NCI-H460 (cell line): ENCODE results near the gene ANKRD12. TPM values are rescaled to one million over a fixed set of nuclear protein-coding genes. Genes with fewer than 3 reads are reported as not detected.

ENCODE experiments used
- DNase-seq: peaks from one replicate; pipeline ENCODE4 v3.0.0-alpha.2; 2016; ENCODE audit warnings: low read depth; ENCODE audit errors: extremely low read depth
- total RNA-seq: library from RNA; depleted of rRNA; stranded (reverse); fragments of >200 nt; shearing (Covaris generic); gene quantifications from 2 replicates; pipeline ENCODE4 v1.2.3, GENCODE V29; 2014

ANKRD12 gene
- total RNA-seq, 1 experiment from 2014 or later, result 9.1 TPM

DNA sequence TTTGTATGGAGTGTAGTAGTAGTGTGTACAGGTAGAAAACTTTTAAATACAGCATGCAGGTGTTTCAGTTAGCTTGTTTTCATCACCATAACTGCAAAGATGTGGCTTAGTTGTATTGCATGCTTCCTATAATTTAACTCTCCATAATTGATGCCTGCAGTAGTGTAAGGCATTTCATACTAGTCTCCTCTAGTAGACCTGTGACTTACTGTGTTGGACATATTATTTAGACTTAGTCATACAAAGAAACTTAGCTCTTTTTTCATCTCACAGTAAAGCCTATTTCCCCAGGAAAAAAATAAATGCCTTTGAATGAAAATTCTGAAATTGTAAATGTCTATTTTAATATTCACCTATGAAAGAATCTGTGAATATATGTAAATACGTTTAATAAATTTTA is 145.2 kb downstream of the ANKRD12 start:
- no peak for DNase-seq

- no peak for DNase-seq
Observed at GRCh38 chr18:9283791-9284190, 147.2 kb downstream of the ANKRD12 start.

- DNase-seq, result no peak
Observed at GRCh38 chr18:9285604-9286003, 149.0 kb downstream of the ANKRD12 start.

GRCh38 chr18:9287036-9287435 is 150.5 kb downstream of the ANKRD12 start:
- DNase-seq, result no peak

- DNase-seq, result no peak
Observed at GRCh38 chr18:9289698-9290097, 153.1 kb downstream of the ANKRD12 start.

DNA sequence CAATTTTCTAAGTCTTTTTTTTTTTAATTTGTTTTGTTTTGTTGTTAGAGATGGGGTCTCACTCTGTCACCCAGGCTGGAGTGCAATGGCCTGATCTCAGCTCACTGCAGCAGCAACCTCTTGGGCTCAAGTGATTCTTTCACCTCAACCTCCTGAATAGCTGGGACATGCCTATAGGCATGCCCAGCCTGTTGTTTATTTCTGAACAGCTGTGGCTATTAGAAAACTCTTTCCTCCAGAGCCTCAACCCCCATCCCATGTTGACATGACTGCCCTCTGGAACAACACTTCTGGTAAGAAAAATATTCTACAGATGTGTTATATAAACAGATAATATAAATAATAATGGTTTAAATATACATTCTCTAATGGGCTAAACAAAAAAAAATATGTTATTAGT is 153.6 kb downstream of the ANKRD12 start:
- DNase-seq, result no peak

- DNase-seq, result no peak
Observed at GRCh38 chr18:9292047-9292446, 155.5 kb downstream of the ANKRD12 start.

- DNase-seq, result no peak
Observed at GRCh38 chr18:9293948-9294347, 157.4 kb downstream of the ANKRD12 start.

- no peak for DNase-seq
Observed at GRCh38 chr18:9296233-9297006, 159.8 kb downstream of the ANKRD12 start.

- no peak for DNase-seq
Observed at GRCh38 chr18:9297007-9297393, 160.4 kb downstream of the ANKRD12 start.

DNA sequence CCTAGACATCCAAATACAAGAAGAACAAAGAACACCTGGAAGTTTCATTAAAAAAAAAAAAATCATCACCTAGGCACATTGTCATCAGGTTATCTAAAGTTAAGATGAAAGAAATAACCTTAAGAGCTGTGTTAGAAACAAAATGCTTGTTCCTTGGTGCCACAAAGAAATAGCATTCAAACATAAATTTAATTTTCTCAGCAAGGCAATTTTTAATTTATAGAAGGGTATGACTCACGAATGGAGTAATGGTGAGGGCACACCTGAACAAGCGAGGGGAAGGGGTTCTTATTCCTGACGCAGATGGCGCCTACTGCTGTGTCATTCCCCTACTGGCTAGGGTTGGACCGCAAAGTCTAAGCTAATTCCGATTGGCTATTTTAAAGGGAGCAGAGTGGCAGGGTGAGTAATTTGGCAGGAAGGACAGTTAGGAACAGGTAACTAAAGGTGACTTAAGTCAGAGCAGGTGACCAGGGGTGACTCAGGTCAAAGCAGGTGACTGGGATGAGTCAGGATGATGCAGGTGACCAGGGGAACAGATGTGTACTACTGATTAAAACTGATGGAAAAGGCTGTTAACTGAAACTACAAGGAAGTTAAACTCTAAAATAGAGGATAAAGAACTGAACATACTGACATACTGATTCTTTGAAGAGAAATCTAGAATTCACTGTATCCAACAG is 167.9 kb downstream of the ANKRD12 start:
- no peak for DNase-seq

- DNase-seq, result no peak
Observed at GRCh38 chr18:9319333-9319732, 182.8 kb downstream of the ANKRD12 start.

DNA sequence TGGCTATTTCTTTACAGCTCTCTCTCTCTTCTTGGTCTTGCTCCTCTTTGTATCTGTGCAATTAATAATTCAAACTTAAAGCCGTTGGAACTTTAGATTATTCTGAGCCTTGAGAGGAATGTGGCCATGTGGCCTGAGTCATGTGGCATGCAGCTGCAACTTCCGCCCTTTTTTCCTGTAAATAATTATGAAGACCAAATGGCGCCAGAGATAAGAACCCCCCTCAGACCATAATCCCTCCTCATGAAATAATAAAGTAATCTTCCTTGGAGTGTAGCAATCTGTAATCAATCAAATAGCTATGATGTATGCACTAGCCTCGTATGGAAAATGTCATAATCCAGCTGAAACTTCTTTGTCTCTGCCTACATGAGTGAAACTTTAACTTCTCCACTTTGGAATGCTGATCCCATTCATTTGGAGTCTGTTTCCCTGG is 184.5 kb downstream of the ANKRD12 start:
- no peak for DNase-seq

DNA sequence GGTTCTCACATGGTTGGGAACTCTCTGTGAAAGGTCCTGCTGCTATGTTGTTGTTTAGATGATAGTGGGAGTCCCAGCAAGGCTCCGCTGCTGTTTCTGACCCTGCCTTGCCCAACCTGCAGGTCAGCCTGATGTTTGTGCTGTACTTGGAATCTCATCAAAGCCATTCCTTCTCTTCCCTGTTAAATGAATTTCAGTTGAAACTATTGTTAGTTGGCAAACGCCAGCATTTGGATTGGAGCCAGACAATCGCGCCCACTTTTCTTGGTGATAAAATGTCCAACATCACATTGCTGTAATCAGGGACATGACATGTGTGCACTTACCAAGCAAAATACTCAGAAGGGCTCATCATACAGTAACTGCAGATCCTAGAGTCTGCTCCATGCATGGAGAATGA is 185.2 kb downstream of the ANKRD12 start:
- no peak for DNase-seq

GRCh38 chr18:9322744-9323143 is 186.2 kb downstream of the ANKRD12 start:
- no peak for DNase-seq

- DNase-seq, result no peak
Observed at GRCh38 chr18:9323750-9324445, 187.3 kb downstream of the ANKRD12 start.

- DNase-seq, result no peak
Observed at GRCh38 chr18:9325716-9326115, 189.1 kb downstream of the ANKRD12 start.

DNA sequence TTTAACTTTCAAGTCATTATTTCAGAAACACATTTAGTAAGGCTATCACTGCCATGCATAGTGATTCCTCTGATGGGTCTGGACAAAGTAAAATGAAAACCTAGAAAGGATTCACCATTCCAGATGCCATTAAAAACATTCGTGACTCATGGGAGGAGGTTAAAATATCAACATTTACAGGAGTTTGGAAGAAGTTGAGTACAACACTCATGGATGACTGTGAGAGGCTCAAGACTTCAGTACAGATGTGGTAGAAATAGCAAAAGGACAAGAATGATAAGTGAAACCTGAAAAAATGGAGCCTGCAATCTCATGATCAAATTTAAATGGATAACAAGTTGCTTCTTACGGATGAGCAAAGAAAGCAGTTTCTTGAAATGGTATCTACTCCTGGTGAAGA is 192.2 kb downstream of the ANKRD12 start:
- DNase-seq, result no peak

GRCh38 chr18:9329471-9329870 is 192.9 kb downstream of the ANKRD12 start:
- DNase-seq, result no peak

DNA sequence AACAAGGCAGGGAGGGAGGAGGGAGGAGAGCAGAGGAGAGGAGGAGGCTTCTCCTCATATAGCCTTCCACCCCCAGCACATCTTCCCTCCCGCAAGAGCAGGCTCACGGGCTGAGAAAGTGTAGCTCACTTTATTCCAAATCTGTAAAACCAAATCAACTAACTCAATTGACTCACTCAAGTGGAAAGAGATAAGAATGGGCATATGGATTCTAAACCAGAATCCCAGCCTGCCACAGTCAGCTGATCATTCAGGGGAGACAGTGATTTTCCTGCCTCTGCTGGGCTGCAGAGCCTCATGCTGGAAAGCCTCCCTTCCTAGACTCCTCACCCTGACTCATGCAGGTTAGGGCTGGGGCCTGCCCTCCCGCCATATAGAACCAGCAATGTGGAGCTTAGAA is 193.8 kb downstream of the ANKRD12 start:
- DNase-seq, result no peak

- no peak for DNase-seq
Observed at GRCh38 chr18:9333441-9334328, 197.1 kb downstream of the ANKRD12 start.
